GM12872 (cell line): ENCODE results near the gene ABLIM2.

Experiments used
- CTCF ChIP-seq: IDR thresholded peaks from 3 replicates; pipeline ENCODE4 v1.5.1; 2011; ENCODE audit warnings: low read depth, mild to moderate bottlenecking, low read length, moderate library complexity; ENCODE audit not compliant: insufficient read depth

ABLIM2 gene

GRCh38 chr4:8106451-8107025 lies 52.1 kb downstream of the ABLIM2 start:
- TF ChIP-seq CTCF = no peak

GRCh38 chr4:8105306-8106100 lies 53.1 kb downstream of the ABLIM2 start:
- no peak for TF ChIP-seq CTCF

GRCh38 chr4:8104491-8105305 lies 53.9 kb downstream of the ABLIM2 start:
- TF ChIP-seq CTCF = no peak

DNA sequence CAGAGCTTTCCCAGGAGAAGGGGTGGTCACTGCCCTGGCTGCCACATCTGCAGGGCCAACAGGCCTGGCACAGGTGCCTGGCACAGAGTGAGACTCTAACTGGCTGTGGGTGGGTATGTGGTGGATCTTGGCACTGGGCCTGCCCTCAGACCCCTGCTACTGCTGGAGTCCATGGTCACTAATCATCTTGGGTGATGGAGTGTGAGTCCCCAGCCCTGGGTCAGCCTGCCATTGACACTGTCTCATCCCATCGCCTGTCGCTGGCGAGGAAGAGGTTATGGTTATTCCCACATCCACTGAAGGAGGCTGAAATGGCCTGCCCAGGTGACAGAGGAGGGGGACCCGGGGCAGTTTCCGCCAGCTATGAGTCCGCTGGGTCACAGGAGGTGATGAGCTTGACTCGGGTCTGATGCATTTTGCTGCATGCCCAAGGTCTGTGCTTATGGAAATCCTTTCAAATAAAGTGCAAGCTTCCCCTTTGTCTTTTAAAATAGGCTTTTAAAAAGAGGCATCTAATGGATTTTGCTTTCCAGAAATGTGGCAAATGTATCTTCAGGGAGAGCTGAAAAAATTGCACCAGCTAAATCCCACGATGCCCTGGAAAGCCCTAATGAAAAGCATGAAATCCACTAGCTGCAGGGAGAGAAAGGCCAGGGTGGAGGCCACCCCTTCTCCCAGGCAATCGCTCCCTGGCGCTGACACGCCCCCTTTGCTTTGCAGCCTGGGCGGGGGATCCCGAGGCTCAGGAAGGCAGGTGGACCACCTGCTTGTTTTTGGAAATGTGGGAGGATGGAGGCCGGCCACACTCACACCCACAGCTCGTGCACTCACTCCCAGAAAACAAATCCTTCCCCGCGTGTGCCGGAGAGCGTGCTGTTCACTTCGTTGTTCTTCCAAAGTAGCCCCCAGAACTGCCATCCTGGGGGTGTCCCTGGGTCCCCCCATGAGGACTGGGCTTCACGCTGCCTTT lies 54.9 kb downstream of the ABLIM2 start:
- TF ChIP-seq CTCF = no peak

DNA sequence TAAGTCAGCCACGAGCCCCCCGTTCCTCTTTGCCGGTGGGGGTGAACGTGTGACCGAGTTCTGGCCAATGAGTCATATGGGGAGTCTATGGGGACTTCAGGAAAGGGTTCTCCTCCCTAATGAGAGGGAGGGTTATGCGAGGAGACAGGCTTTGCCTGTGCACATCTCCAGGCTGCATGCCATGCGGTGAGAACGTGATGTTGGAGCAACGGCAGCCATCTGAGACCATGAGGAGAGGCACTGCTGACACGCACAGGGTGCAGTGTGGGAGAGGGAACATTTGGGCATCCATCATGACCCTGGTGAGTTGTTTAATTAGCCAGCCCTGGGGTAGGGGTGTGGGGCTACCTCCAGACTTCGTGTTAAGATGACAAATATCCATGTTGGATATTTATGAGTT lies 55.8 kb downstream of the ABLIM2 start:
- TF ChIP-seq CTCF = no peak

- no peak for TF ChIP-seq CTCF
Observed at GRCh38 chr4:8102076-8102355, 56.6 kb downstream of the ABLIM2 start.
